GM12801 (cell line): ENCODE results near the gene FHOD3.

Source experiments
- TF ChIP-seq, protein P1 (sequence below): IDR thresholded peaks from one replicate; pipeline ENCODE4 v1.5.1; 2011; ENCODE audit warnings: control low read depth; ENCODE audit not compliant: insufficient read length; ENCODE audit errors: extremely low read depth

The FHOD3 gene

DNA sequence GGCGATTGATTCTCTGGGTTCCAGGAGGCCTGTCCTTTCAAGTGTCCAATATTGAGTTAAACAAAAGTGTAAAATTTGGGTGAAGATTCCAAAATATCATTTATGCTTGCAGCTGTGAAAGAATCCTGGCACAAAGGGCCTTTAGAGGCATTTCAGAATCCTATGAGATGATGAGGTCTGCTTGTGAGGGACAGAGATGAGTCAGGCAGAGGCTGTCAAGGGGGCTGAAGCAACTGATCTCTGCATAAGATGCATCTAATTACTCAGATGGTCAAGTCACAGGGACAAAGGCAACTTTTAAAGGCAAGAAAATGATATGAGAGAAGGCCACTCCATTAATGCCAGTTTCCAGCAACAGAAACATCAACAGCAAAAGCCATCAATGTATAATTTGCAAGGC is 78.8 kb downstream of the FHOD3 start:
- TF ChIP-seq, protein P1, sequence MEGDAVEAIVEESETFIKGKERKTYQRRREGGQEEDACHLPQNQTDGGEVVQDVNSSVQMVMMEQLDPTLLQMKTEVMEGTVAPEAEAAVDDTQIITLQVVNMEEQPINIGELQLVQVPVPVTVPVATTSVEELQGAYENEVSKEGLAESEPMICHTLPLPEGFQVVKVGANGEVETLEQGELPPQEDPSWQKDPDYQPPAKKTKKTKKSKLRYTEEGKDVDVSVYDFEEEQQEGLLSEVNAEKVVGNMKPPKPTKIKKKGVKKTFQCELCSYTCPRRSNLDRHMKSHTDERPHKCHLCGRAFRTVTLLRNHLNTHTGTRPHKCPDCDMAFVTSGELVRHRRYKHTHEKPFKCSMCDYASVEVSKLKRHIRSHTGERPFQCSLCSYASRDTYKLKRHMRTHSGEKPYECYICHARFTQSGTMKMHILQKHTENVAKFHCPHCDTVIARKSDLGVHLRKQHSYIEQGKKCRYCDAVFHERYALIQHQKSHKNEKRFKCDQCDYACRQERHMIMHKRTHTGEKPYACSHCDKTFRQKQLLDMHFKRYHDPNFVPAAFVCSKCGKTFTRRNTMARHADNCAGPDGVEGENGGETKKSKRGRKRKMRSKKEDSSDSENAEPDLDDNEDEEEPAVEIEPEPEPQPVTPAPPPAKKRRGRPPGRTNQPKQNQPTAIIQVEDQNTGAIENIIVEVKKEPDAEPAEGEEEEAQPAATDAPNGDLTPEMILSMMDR: no peak

GRCh38 chr18:36377626-36378025 is 80.1 kb downstream of the FHOD3 start:
- TF ChIP-seq, protein P1: no peak

DNA sequence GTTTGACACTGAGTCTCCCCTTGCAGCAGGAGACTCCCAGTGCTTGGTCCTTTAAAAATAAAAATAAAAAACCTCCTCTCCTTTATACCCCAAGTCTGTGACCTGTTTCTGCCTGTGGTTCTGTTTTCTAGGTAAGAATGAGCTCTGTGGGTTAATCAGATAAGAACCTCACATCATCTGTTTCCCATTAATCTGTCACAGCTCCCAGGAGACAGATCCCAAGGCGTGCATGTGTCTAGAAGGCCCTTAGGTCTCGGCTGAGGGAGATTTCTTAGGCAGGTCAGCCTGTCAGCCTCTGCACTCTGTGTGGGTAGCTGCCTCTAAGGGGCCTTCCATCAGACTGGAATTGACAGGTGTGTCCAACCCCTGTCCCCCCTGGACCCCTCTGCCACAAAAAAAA is 80.7 kb downstream of the FHOD3 start:
- TF ChIP-seq, protein P1: no peak

DNA sequence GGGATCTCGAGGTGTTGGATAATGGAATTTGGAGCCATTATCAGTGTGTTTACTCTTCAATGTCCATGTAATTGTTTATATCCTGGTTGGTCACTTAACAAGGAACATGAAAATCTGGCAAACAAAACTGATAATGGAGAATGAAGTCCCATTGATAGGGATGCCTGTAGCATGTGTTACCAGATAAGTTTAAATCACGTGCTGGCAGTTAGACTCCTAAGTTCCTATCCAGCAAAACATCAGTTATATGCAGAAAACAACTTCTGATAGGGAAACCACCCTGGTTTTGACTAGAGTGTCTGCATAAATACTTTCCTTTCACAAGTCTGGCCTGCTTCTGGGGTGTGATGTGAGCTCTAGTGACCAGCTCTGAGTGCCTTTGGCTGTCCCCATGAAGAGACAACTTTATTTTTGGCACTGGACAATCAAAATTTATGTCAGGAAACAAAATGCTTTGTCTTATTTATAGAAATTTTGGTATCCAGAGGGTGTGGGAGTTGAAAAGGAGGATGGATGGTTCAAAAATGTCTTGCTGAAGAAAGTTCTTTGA is 82.0 kb downstream of the FHOD3 start:
- TF ChIP-seq, protein P1: no peak

DNA sequence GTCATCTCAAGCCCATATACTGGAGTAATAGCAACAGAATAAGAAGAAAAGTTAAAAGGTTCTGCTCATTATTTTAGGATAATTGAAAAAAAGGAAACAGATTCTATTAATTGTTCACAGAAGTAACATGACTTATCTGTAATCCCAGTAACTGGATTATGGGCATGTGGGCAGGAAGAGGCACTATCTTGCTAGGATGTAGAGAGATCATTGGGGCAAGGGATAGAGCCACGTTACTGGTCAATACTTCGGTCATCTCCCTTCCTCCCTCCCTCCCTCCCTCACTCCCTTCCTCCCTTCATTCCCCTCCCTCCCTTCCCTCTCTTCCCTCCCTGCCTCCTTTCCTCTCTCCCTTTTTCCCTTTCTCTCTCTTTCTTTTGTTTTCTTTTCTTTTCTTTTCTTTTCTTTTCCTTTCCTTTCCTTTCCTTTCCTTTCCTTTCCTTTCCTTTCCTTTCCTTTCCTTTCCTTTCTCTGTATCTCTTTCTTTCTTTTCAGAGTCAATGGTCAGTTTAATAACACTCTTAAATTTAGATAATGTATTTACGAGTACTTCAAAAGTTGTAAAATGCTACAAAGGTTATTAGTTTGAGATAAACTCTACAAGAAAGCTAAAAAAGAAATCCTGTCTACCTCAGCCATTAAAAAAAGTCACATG is 82.8 kb downstream of the FHOD3 start:
- TF ChIP-seq, protein P1: no peak

GRCh38 chr18:36381075-36381474 is 83.6 kb downstream of the FHOD3 start:
- TF ChIP-seq, protein P1: no peak

DNA sequence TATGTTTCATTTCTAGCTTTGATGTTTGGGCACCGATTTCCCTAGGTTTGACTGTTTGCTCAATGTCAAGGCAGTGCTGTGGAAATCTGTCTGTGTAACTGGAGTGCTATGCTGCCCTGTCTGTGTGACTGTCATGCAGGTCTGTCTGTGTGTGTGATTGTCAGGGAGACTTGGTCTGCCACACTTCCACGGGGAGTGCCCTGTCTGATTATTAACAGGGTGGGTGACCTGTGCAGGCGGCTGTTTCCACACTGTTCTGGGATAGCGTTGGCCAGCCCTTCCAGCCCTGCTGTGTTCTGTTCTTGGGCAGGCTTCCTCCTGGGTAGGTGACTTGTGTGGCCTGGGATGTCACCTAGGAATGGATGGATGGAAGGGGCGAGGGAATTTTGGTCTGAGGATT is 85.3 kb downstream of the FHOD3 start:
- TF ChIP-seq, protein P1: no peak
